Calu3 (cell line): ENCODE measurements around the gene ATF7IP. TPM values are rescaled to one million over a fixed set of nuclear protein-coding genes. Genes with fewer than 3 reads are reported as not detected.
"Not testable (repeated sequence)": the region's sequence is repeated elsewhere in the genome, so short reads cannot be mapped to it uniquely, and the experiment has no call there.

ENCODE experiments used
- Bru-seq: library from RNA; stranded (reverse); fragments of 400-500 nt; gene quantifications from one replicate; lab custom pipeline; 2021; lab: Mats Ljungman, UMichigan
- BruChase-seq, 2 experiments: library from RNA; stranded (reverse); fragments of 400-500 nt; gene quantifications; one replicate each; lab custom pipeline; 2021; lab: Mats Ljungman, UMichigan
- BruUV-seq: library from RNA; stranded (reverse); fragments of 400-500 nt; replicated peaks from 2 replicates; lab custom pipeline; 2021; lab: Mats Ljungman, UMichigan
- CTCF ChIA-PET: fragments of 300-600 bp; sonication (Branson Sonifier 250); formaldehyde crosslinking; loops from one replicate; lab custom pipeline; 2022; ENCODE audit warnings: antibody characterized with exemption; lab: Charles Lee
- DNase-seq: peaks from one replicate; pipeline ENCODE4 v3.0.0; 2022
- H3K27ac Mint-ChIP-seq: one replicate; pipeline ENCODE4 v1.8.0; 2022; ENCODE audit warnings: mixed read lengths; ENCODE audit not compliant: unreplicated experiment
- H3K27me3 Mint-ChIP-seq: one replicate; pipeline ENCODE4 v1.8.0; 2022; ENCODE audit warnings: mixed read lengths; ENCODE audit not compliant: unreplicated experiment
- H3K36me3 Mint-ChIP-seq: one replicate; pipeline ENCODE4 v1.8.0; 2022; ENCODE audit warnings: mild to moderate bottlenecking, moderate library complexity, mixed read lengths; ENCODE audit not compliant: insufficient read depth, unreplicated experiment
- H3K4me1 Mint-ChIP-seq: one replicate; pipeline ENCODE4 v1.8.0; 2022; ENCODE audit warnings: mild to moderate bottlenecking, low read depth, mixed read lengths; ENCODE audit not compliant: unreplicated experiment
- H3K4me3 Mint-ChIP-seq: one replicate; pipeline ENCODE4 v1.8.0; 2022; ENCODE audit warnings: mild to moderate bottlenecking, low read depth, moderate library complexity, mixed read lengths; ENCODE audit not compliant: unreplicated experiment
- H3K9me3 Mint-ChIP-seq: one replicate; pipeline ENCODE4 v1.8.0; 2022; ENCODE audit warnings: low read depth, mixed read lengths; ENCODE audit not compliant: unreplicated experiment
- CTCF ChIP-seq: fragments of 200-600 bp; IDR thresholded peaks from one replicate; pipeline ENCODE4 v1.8.0; 2022; ENCODE audit warnings: antibody characterized with exemption; ENCODE audit not compliant: unreplicated experiment
- intact Hi-C: fragments of 100-400 bp; cut with micrococcal nuclease; formaldehyde crosslinking; loops from one replicate; pipeline ENCODE4 v1.10.0; 2022; ENCODE audit not compliant: unreplicated experiment
- long read RNA-seq: library from polyadenylated mRNA; stranded (forward); transcript quantifications from one replicate; pipeline ENCODE4 v2.0.0, GENCODE V29; 2022
- total RNA-seq: library from RNA; stranded (reverse); gene quantifications from 2 replicates; pipeline ENCODE4 v1.2.3, GENCODE V29; 2022

ATF7IP gene
- total RNA-seq (72.7 and 89.0 TPM in 2 replicates), Bru-seq, nascent RNA (percentile 94 among the genes with signal in this experiment), BruChase-seq, experiment 1, labeled RNA remaining after a 6-hour chase (percentile 80 among the genes with signal in this experiment), BruChase-seq, experiment 2, labeled RNA remaining after a 2-hour chase (percentile 88 among the genes with signal in this experiment)
- long read RNA-seq, full-length matches to known transcripts, result 6 of 16 reads
- long read RNA-seq, partial matches to known transcripts, result 4 of 16 reads
- long read RNA-seq, other reads (novel, unspliced or antisense), result 6 of 16 reads

- Mint-ChIP-seq H3K27ac (peak within 1 kb of the TSS; percentile 29), H3K36me3 (peaks cover 34% of the 10 kb centered on the region), H3K27me3 (no peaks in the 10 kb centered on the region), H3K4me1 (no peaks in the 10 kb centered on the region), H3K4me3 (peak within 1 kb of the TSS; percentile 53), H3K9me3 (no peaks in the 10 kb centered on the region)
- CTCF ChIA-PET, result interaction anchor here (0.6 to 1.9 kb wide), 15 partner anchors 10 to 196 kb away, joined by 3 to 21 read pairs (median 4); no protein-coding TSS in a partner anchor
- BruUV-seq, result TSS peak; percentile 50
- DNase-seq, result peak; percentile 95
- intact Hi-C loops, result loop anchor here (1.0 to 5.0 kb wide), 3 partner anchors 51 to 178 kb away; no protein-coding TSS in a partner anchor
- TF ChIP-seq CTCF, result no peak
Measured at GRCh38 chr12:14365294-14366208, at the start of gene ATF7IP. TSS of gene ATF7IP (plus strand) at chr12:14365682. CDS start at chr12:14423916, 58,234 bp downstream.

GRCh38 chr12:14317362-14318146 lies 47.9 kb upstream of the ATF7IP start:
- intact Hi-C loops, result no loop called here
- Mint-ChIP-seq H3K4me3 (no peak overlapping the region), H3K36me3 (no peaks in the 10 kb centered on the region), H3K27me3 (no peaks in the 10 kb centered on the region), H3K9me3 (no peaks in the 10 kb centered on the region), H3K4me1 (no peaks in the 10 kb centered on the region), H3K27ac (no peak overlapping the region)
- CTCF ChIA-PET, result no interaction called here
- no peak for TF ChIP-seq CTCF
- DNase-seq, result no peak
- BruUV-seq, result no TSS peak

- H3K27ac Mint-ChIP-seq, H3K36me3 Mint-ChIP-seq, DNase-seq, H3K9me3 Mint-ChIP-seq, H3K4me3 Mint-ChIP-seq, BruUV-seq, H3K27me3 Mint-ChIP-seq, H3K4me1 Mint-ChIP-seq, intact Hi-C loops: not testable (repeated sequence)
- CTCF ChIA-PET, result interaction anchor here (0.7 kb wide), 1 partner anchor 82 kb away, joined by 3 read pairs; no protein-coding TSS in a partner anchor
Measured at GRCh38 chr12:14319704-14320427, 45.6 kb upstream of the ATF7IP start.

GRCh38 chr12:14322403-14322802 lies 43.1 kb upstream of the ATF7IP start:
- Mint-ChIP-seq H3K27ac (no peak overlapping the region), H3K36me3 (no peaks in the 10 kb centered on the region), H3K4me3 (no peak overlapping the region), H3K9me3 (no peaks in the 10 kb centered on the region), H3K4me1 (peaks cover 2% of the 10 kb centered on the region), H3K27me3 (no peaks in the 10 kb centered on the region)
- no peak for DNase-seq
- CTCF ChIA-PET, result no interaction called here
- no peak for TF ChIP-seq CTCF
- BruUV-seq, result no TSS peak
- intact Hi-C loops, result no loop called here
